Large intestine (tissue), 1 donor: ENCODE measurements around the gene XKRX. TPM values are rescaled to one million over a fixed set of nuclear protein-coding genes. Genes with fewer than 3 reads are reported as not detected.

Experiments used
- polyA plus RNA-seq: library from polyadenylated mRNA; unstranded; fragments of 120-200 nt; gene quantifications from one replicate; pipeline ENCODE4 v1.2.1, GENCODE V29; 2013

Gene XKRX
- polyA plus RNA-seq, 1 donor: 8.8 TPM

Other genes with a start within 250 kb of the XKRX start
- gene SYTL4, start 196.8 kb downstream of the XKRX start, polyA plus RNA-seq: 6.0 TPM
- 18.0 TPM for gene CSTF2, start 108.5 kb downstream of the XKRX start, polyA plus RNA-seq
- gene NOX1, start 54.6 kb downstream of the XKRX start, polyA plus RNA-seq: 1.8 TPM
- 0.21 TPM for gene ARL13A, start 40.8 kb upstream of the XKRX start, polyA plus RNA-seq
- 14.4 TPM for gene TRMT2B, start 123.2 kb upstream of the XKRX start, polyA plus RNA-seq
- 7.5 TPM for gene TMEM35A, start 150.0 kb upstream of the XKRX start, polyA plus RNA-seq
- 4.5 TPM for gene CENPI, start 169.3 kb upstream of the XKRX start, polyA plus RNA-seq